HCT116 (cell line): Measurements from ENCODE around the gene SLC24A3. TPM values are rescaled to one million over a fixed set of nuclear protein-coding genes. Genes with fewer than 3 reads are reported as not detected.

Source experiments
- ATAC-seq: fragments of 200-7000 bp; cut with Tn5 transposase; 2 replicates; pipeline ENCODE4 v1.9.1; 2020; ENCODE audit warnings: mild to moderate bottlenecking, moderate library complexity
- BruUV-seq: library from RNA; stranded (reverse); fragments of 400-500 nt; replicated peaks from 2 replicates; lab custom pipeline; 2021; lab: Mats Ljungman, UMichigan
- CTCF ChIA-PET: fragments of 300-600 bp; sonication (Branson Sonifier 250); formaldehyde crosslinking; loops from one replicate; lab custom pipeline; 2021; ENCODE audit warnings: antibody characterized with exemption; lab: Charles Lee
- POLR2A ChIA-PET: fragments of 300-600, 350-600 bp; sonication (Branson Sonifier 250); formaldehyde crosslinking; loops from one replicate; lab custom pipeline; 2021; ENCODE audit warnings: antibody characterized with exemption; lab: Charles Lee
- RAD21 ChIA-PET, 2 experiments: fragments of 300-600 bp; sonication (Branson Sonifier 250); formaldehyde crosslinking; loops; one replicate each; lab custom pipeline; 2023; ENCODE audit warnings: low total read pairs in 2 of 2; ENCODE audit not compliant: uncharacterized antibody in 2 of 2, unreplicated experiment in 2 of 2, low non-redundant PET in 1 of 2; lab: Charles Lee
- DNase-seq: peaks from one replicate; pipeline ENCODE4 v3.0.0-alpha.2; 2010; ENCODE audit warnings: low read depth, low spot score
- H2AFZ ChIP-seq: fragments of 200-600 bp; shearing (Covaris generic), sonication (generic); 2 replicates; pipeline ENCODE4 v1.6.1; 2017; ENCODE audit warnings: low read depth, mixed run types, mixed read lengths, antibody characterized with exemption, low read length; ENCODE audit not compliant: poor library complexity, severe bottlenecking
- H3K27ac ChIP-seq: 2 replicates; pipeline ENCODE4 v1.5.1; 2012; ENCODE audit warnings: low read depth, low read length
- H3K27me3 ChIP-seq: fragments of 200-600 bp; sonication (generic); 2 replicates; pipeline ENCODE4 v1.6.1; 2016; ENCODE audit warnings: mixed run types, low read length, mixed read lengths; ENCODE audit not compliant: insufficient read depth
- H3K36me3 ChIP-seq, 2 experiments: fragments of 200-500 bp in 1 of 2; fragments of 200-600 bp in 1 of 2; sonication (Bioruptor generic) in 1 of 2; sonication (generic) in 1 of 2; 2 replicates each; pipeline versions ENCODE4 v1.5.1 to v1.6.1; 2014 to 2016; ENCODE audit warnings: low read length in 2 of 2, inconsistent platforms in 1 of 2, mixed read lengths in 1 of 2, mixed run types in 1 of 2; ENCODE audit not compliant: insufficient read depth in 2 of 2, control insufficient read depth in 1 of 2
- H3K4me1 ChIP-seq, 2 experiments: fragments of 200-600 bp in 1 of 2; sonication (generic) in 1 of 2; 2 replicates each; pipeline versions ENCODE4 v1.5.1 to v1.6.1; 2012 to 2017; ENCODE audit warnings: low read length in 2 of 2, inconsistent platforms in 1 of 2, mild to moderate bottlenecking in 1 of 2, mixed read lengths in 1 of 2, mixed run types in 1 of 2, moderate library complexity in 1 of 2; ENCODE audit not compliant: insufficient read depth in 2 of 2, control insufficient read depth in 1 of 2
- H3K4me2 ChIP-seq: fragments of 200-600 bp; sonication (generic); 2 replicates; pipeline ENCODE4 v1.6.1; 2017; ENCODE audit warnings: mixed run types, low read length, mixed read lengths
- H3K4me3 ChIP-seq, 2 experiments: fragments of 200-600 bp in 1 of 2; sonication (generic) in 1 of 2; replicated peaks in 1 of 2; 2 replicates each; pipeline ENCODE4 v1.5.1; 2011 to 2016; ENCODE audit warnings: low read length in 2 of 2, control low read depth in 1 of 2, low read depth in 1 of 2, mild to moderate bottlenecking in 1 of 2, mixed read lengths in 1 of 2, mixed run types in 1 of 2
- H3K79me2 ChIP-seq: fragments of 200-600 bp; sonication (generic); 2 replicates; pipeline ENCODE4 v1.6.1; 2017; ENCODE audit warnings: mild to moderate bottlenecking, mixed run types, low read length, moderate library complexity, mixed read lengths; ENCODE audit not compliant: insufficient read depth
- H3K9ac ChIP-seq: fragments of 200-600 bp; sonication (generic); 2 replicates; pipeline ENCODE4 v1.6.1; 2016; ENCODE audit warnings: low read length, mixed read lengths
- H3K9me2 ChIP-seq: fragments of 200-600 bp; sonication (generic), shearing (Covaris generic); 2 replicates; pipeline ENCODE4 v1.6.1; 2017; ENCODE audit warnings: mixed run types, mild to moderate bottlenecking, moderate library complexity; ENCODE audit not compliant: insufficient read depth
- H3K9me3 ChIP-seq, 2 experiments: fragments of 200-500 bp in 1 of 2; fragments of 200-600 bp in 1 of 2; sonication (Bioruptor generic) in 1 of 2; sonication (generic) in 1 of 2; 2 replicates each; pipeline ENCODE4 v1.6.1; 2014 to 2017; ENCODE audit warnings: low read length in 2 of 2, mixed read lengths in 2 of 2, inconsistent platforms in 1 of 2, low read depth in 1 of 2, mild to moderate bottlenecking in 1 of 2, mixed run types in 1 of 2, moderate library complexity in 1 of 2; ENCODE audit not compliant: control insufficient read depth in 1 of 2, insufficient read depth in 1 of 2
- H4K20me1 ChIP-seq: fragments of 200-600 bp; sonication (generic), shearing (Covaris generic); 2 replicates; pipeline ENCODE4 v1.6.1; 2017; ENCODE audit warnings: mixed run types, mild to moderate bottlenecking, moderate library complexity; ENCODE audit not compliant: insufficient read depth
- CBX3 ChIP-seq: IDR thresholded peaks from 2 replicates; pipeline ENCODE4 v1.6.1; 2012; ENCODE audit warnings: low read depth
- CEBPB ChIP-seq: IDR thresholded peaks from 2 replicates; pipeline ENCODE4 v1.6.1; 2012; ENCODE audit warnings: low read depth
- EGR1 ChIP-seq: IDR thresholded peaks from 2 replicates; pipeline ENCODE4 v1.6.1; 2012; ENCODE audit warnings: low read depth
- ELF1 ChIP-seq: IDR thresholded peaks from 2 replicates; pipeline ENCODE4 v1.6.1; 2012; ENCODE audit warnings: low read depth, borderline replicate concordance
- EZH2 ChIP-seq: fragments of 200-600 bp; sonication (generic); IDR thresholded peaks from 2 replicates; pipeline ENCODE4 v1.6.1; 2017; ENCODE audit warnings: antibody characterized with exemption, mixed run types
- EZH2phosphoT487 ChIP-seq: fragments of 200-600 bp; IDR thresholded peaks from 2 replicates; pipeline ENCODE4 v1.6.1; 2018; ENCODE audit warnings: antibody characterized with exemption, borderline replicate concordance
- FOSL1 ChIP-seq: IDR thresholded peaks from 2 replicates; pipeline ENCODE4 v1.6.1; 2012; ENCODE audit warnings: low read depth
- POLR2A ChIP-seq: IDR thresholded peaks from 2 replicates; pipeline ENCODE4 v1.7.0; 2011; ENCODE audit warnings: borderline replicate concordance; ENCODE audit not compliant: insufficient read depth, insufficient read length; ENCODE audit errors: extremely low read depth
- RAD21 ChIP-seq: IDR thresholded peaks from 2 replicates; pipeline ENCODE4 v1.6.1; 2012; ENCODE audit warnings: low read depth, mild to moderate bottlenecking
- SIN3A ChIP-seq: IDR thresholded peaks from 2 replicates; pipeline ENCODE4 v1.6.1; 2012; ENCODE audit warnings: low read depth
- TCF7L2 ChIP-seq: IDR thresholded peaks from 2 replicates; pipeline ENCODE4 v1.7.0; 2011; ENCODE audit warnings: borderline replicate concordance, inconsistent platforms; ENCODE audit not compliant: insufficient read depth, insufficient read length; ENCODE audit errors: extremely low read depth
- YY1 ChIP-seq: IDR thresholded peaks from 2 replicates; pipeline ENCODE4 v1.6.1; 2011; ENCODE audit warnings: low read length, low read depth, moderate library complexity, mild to moderate bottlenecking; ENCODE audit not compliant: insufficient replicate concordance; ENCODE audit errors: extremely low read depth
- ZFX ChIP-seq: fragments of 450-650 bp; IDR thresholded peaks from 2 replicates; pipeline ENCODE4 v1.6.1; 2017
- ZNF274 ChIP-seq: fragments of 200-500 bp; sonication (Bioruptor generic); IDR thresholded peaks from 2 replicates; pipeline ENCODE4 v1.6.1; 2014; ENCODE audit warnings: mild to moderate bottlenecking, low read depth, low read length, inconsistent platforms
- intact Hi-C: fragments of 100-400 bp; cut with micrococcal nuclease; formaldehyde crosslinking; loops from 2 replicates; pipeline ENCODE4 v1.10.0; 2022
- total RNA-seq: library from RNA; stranded (reverse); gene quantifications from one replicate; pipeline ENCODE4 v1.2.1, GENCODE V29; 2021; ENCODE audit not compliant: unreplicated experiment
- TF ChIP-seq, protein P1 (sequence below), 3 experiments: fragments of 200-600 bp in 1 of 3; sonication (generic) in 1 of 3; IDR thresholded peaks in 2 of 3; conservative IDR thresholded peaks in 1 of 3; 2 replicates each; pipeline ENCODE4 v1.5.1; 2012 to 2017; ENCODE audit warnings: low read depth in 2 of 3, low read length in 2 of 3, antibody characterized with exemption in 1 of 3, borderline replicate concordance in 1 of 3, control low read depth in 1 of 3, mild to moderate bottlenecking in 1 of 3, mixed read lengths in 1 of 3, mixed run types in 1 of 3, moderate library complexity in 1 of 3; ENCODE audit not compliant: insufficient read depth in 1 of 3
- TF ChIP-seq, protein P2 (sequence below): IDR thresholded peaks from 2 replicates; pipeline ENCODE4 v1.6.1; 2012; ENCODE audit warnings: low read depth
- TF ChIP-seq, protein P3 (sequence below): IDR thresholded peaks from 2 replicates; pipeline ENCODE4 v1.6.1; 2012
- TF ChIP-seq, protein P4 (sequence below): IDR thresholded peaks from 2 replicates; pipeline ENCODE4 v1.6.1; 2011; ENCODE audit warnings: mild to moderate bottlenecking, low read length, moderate library complexity; ENCODE audit not compliant: insufficient replicate concordance; ENCODE audit errors: extremely low read depth
- TF ChIP-seq, protein P5 (sequence below): IDR thresholded peaks from 2 replicates; pipeline ENCODE4 v1.6.1; 2012

Gene SLC24A3
- total RNA-seq, 1 experiment from 2014 or later = not detected

DNA sequence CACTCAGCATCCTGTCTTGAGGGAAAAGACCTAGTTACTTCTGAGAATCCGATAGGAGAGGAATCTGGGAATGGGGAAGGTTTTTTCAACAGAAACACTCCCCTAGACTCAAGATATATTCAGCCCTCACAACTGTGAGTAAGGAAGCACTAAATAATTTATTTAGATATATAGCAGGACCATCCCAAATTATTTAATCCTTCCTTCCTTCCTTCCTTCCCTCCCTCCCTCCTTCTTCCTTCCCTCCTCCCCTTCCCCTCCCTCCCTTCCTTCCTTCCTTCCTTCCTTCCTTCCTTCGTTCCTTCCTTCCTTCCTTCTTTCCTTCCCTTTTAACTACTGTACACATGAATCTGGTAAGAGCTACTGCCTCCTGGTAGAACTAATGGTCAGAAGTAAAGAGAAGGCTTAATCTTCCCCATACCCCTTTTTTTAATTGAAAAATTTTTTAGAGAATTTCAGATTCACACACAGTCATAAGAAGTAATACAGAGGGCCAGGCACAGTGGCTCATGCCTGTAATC is 10.1 kb downstream of the SLC24A3 start:
- TF ChIP-seq, protein P1, sequence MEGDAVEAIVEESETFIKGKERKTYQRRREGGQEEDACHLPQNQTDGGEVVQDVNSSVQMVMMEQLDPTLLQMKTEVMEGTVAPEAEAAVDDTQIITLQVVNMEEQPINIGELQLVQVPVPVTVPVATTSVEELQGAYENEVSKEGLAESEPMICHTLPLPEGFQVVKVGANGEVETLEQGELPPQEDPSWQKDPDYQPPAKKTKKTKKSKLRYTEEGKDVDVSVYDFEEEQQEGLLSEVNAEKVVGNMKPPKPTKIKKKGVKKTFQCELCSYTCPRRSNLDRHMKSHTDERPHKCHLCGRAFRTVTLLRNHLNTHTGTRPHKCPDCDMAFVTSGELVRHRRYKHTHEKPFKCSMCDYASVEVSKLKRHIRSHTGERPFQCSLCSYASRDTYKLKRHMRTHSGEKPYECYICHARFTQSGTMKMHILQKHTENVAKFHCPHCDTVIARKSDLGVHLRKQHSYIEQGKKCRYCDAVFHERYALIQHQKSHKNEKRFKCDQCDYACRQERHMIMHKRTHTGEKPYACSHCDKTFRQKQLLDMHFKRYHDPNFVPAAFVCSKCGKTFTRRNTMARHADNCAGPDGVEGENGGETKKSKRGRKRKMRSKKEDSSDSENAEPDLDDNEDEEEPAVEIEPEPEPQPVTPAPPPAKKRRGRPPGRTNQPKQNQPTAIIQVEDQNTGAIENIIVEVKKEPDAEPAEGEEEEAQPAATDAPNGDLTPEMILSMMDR (IDR thresholded peaks at IDR 0.05 in 2 of 3, conservative IDR thresholded peaks at IDR 0.05 in 1 of 3; ENCODE audit: borderline replicate concordance in 1 of 3, insufficient read depth in 1 of 3, low read depth in 2 of 3, low read length in 2 of 3) = no peak
- TF ChIP-seq, protein P2, sequence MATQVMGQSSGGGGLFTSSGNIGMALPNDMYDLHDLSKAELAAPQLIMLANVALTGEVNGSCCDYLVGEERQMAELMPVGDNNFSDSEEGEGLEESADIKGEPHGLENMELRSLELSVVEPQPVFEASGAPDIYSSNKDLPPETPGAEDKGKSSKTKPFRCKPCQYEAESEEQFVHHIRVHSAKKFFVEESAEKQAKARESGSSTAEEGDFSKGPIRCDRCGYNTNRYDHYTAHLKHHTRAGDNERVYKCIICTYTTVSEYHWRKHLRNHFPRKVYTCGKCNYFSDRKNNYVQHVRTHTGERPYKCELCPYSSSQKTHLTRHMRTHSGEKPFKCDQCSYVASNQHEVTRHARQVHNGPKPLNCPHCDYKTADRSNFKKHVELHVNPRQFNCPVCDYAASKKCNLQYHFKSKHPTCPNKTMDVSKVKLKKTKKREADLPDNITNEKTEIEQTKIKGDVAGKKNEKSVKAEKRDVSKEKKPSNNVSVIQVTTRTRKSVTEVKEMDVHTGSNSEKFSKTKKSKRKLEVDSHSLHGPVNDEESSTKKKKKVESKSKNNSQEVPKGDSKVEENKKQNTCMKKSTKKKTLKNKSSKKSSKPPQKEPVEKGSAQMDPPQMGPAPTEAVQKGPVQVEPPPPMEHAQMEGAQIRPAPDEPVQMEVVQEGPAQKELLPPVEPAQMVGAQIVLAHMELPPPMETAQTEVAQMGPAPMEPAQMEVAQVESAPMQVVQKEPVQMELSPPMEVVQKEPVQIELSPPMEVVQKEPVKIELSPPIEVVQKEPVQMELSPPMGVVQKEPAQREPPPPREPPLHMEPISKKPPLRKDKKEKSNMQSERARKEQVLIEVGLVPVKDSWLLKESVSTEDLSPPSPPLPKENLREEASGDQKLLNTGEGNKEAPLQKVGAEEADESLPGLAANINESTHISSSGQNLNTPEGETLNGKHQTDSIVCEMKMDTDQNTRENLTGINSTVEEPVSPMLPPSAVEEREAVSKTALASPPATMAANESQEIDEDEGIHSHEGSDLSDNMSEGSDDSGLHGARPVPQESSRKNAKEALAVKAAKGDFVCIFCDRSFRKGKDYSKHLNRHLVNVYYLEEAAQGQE = no peak
- TF ChIP-seq ZNF274 (no peak), ELF1 (no peak), ZFX (no peak), TCF7L2 (no peak), YY1 (no peak), FOSL1 (no peak), EZH2phosphoT487 (no peak), EZH2 (no peak), EGR1 (no peak), SIN3A (no peak), POLR2A (no peak), RAD21 (no peak), CBX3 (no peak), CEBPB (no peak)
- TF ChIP-seq, protein P3, sequence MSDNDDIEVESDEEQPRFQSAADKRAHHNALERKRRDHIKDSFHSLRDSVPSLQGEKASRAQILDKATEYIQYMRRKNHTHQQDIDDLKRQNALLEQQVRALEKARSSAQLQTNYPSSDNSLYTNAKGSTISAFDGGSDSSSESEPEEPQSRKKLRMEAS = no peak
- TF ChIP-seq, protein P4, sequence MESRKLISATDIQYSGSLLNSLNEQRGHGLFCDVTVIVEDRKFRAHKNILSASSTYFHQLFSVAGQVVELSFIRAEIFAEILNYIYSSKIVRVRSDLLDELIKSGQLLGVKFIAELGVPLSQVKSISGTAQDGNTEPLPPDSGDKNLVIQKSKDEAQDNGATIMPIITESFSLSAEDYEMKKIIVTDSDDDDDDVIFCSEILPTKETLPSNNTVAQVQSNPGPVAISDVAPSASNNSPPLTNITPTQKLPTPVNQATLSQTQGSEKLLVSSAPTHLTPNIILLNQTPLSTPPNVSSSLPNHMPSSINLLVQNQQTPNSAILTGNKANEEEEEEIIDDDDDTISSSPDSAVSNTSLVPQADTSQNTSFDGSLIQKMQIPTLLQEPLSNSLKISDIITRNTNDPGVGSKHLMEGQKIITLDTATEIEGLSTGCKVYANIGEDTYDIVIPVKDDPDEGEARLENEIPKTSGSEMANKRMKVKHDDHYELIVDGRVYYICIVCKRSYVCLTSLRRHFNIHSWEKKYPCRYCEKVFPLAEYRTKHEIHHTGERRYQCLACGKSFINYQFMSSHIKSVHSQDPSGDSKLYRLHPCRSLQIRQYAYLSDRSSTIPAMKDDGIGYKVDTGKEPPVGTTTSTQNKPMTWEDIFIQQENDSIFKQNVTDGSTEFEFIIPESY = no peak
- TF ChIP-seq, protein P5, sequence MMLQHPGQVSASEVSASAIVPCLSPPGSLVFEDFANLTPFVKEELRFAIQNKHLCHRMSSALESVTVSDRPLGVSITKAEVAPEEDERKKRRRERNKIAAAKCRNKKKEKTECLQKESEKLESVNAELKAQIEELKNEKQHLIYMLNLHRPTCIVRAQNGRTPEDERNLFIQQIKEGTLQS = no peak
- H3K9ac ChIP-seq = no peak overlapping the region
- H3K4me2 ChIP-seq = no peak overlapping the region
- no peaks in the 10 kb centered on the region for H3K36me3 ChIP-seq
- H3K9me3 ChIP-seq = no peaks in the 10 kb centered on the region; a peak in 1 of 4 replicates
- intact Hi-C loops = no loop called here
- CTCF ChIA-PET = no interaction called here
- no peaks in the 10 kb centered on the region for H3K27me3 ChIP-seq
- RAD21 ChIA-PET = no interaction called here
- no peak overlapping the region for H2AFZ ChIP-seq
- POLR2A ChIA-PET = interaction anchor here (0.6 kb wide), 1 partner anchor 16 kb away, joined by 6 read pairs; no protein-coding TSS in a partner anchor
- no peak for DNase-seq
- H3K79me2 ChIP-seq = no peaks in the 10 kb centered on the region
- BruUV-seq = no TSS peak
- no peaks in the 10 kb centered on the region for H4K20me1 ChIP-seq
- no peak overlapping the region for H3K4me3 ChIP-seq
- no peaks in the 10 kb centered on the region for H3K9me2 ChIP-seq
- no peak overlapping the region for H3K27ac ChIP-seq
- no peaks in the 10 kb centered on the region for H3K4me1 ChIP-seq
- no peak for ATAC-seq
